CD4-positive, alpha-beta T cell treated with Interleukin-6 at 100 ng/mL for 8 hours (primary cell): ENCODE data around the gene TOMM5.
A peak's percentile ranks its signal among the peaks of the same experiment; 100 is the strongest.

ENCODE experiments used
- DNase-seq: peaks from one replicate; pipeline ENCODE4 v3.0.0-alpha.2; 2020; ENCODE audit warnings: mixed read lengths, low spot score

Gene TOMM5

DNA sequence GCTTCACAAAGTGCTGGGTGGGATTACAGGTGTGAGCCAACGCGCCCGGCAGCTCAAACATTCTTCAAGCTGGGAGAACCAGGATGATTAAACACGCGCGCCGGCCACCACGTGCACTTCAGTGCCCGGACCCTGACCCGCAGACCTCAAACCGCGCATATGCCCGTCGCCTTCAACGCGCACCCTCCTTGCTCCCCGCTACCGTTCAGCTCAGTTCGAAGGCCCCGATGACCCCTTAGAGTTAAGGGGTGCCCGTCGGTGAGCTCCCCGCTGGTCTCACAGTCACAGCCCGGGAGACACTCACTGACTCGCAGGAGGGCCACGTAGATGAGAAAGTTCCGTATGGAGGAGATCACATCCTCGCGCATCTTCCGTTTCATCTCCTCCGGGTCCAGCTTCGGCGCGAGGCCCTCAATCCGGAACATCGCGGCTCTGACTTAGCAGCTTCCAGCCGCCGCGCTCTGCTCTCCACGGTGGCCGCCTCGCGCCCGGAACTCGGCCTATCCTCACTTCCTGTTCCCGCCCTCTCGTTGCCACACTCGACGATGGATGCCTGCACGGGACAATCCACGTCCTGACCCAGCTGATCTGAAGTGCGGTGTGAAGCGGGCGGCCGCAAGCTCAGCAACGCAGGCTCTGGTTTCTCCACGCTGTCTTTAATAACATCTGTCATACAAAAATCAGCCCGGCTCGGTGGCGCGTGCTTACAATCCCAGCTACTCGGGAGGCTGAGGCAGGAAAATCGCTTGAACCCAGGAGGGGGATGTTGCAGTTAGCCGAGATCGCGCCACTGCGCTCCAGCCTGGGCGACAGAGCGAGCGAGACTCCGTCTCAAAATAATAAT lies at the start of gene TOMM5:
Gene TOMM5, minus strand, starts transcription at position 490 of the 844 bp plus-strand sequence. Its CDS starts 65 bp downstream, at position 425.
- DNase-seq: peak; percentile 87

DNA sequence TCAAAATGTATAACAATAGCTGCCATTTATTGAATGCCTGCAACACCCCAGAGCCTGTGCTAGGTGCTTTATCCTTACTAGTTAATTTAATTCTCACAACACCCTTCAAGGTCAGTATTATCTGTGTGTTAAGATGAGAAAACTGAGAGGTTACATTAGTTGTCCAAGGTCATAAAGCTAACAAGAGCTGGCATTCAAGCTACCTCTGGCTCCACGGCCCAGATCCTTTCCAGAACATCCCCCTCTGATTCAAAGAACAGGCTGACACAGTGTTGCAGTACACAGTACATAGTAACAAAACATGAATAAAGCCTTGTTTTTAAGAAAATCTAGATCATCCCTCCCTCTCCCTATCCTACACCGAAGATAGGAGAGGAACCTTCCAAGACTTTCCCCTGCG lies 48.9 kb upstream of the TOMM5 start:
- no peak for DNase-seq

DNA sequence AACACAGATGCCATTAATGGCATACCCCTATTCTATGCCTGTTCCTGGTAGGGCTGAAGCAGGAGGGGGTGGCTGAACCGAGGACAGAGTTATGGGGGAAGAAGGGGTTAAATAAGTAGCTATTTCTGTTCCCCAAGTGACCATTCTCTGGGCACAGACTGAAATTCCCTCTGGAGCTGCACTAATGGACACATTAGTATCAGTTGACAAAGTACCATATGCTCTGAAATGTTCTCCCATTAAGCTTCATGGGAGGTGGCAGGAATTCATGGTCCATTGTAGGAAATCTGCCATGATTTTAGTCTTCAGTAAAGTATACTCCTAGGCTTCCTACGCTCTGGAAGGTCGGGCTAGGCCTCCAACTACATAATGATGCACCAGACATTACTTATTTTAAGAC lies 47.8 kb upstream of the TOMM5 start:
- DNase-seq: no peak

DNA sequence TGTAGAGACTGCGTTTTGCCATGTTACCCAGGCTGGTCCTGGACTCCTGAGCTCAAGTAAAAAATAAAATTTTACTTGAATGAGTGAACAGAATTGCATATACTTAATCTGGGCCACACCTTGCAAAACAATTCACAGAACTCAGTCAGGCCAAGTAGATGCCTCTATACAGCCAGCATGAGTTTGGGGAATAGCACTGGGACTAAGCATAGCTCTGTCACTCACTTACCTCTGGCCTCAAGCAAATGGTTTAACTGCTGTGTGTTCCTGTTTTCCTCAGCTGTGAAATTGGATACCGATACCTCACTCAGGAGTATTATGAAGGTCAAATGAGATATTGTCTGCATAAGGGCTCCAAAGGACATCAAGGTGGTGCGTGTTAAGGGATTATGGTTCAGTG lies 47.4 kb upstream of the TOMM5 start:
- DNase-seq: no peak

DNA sequence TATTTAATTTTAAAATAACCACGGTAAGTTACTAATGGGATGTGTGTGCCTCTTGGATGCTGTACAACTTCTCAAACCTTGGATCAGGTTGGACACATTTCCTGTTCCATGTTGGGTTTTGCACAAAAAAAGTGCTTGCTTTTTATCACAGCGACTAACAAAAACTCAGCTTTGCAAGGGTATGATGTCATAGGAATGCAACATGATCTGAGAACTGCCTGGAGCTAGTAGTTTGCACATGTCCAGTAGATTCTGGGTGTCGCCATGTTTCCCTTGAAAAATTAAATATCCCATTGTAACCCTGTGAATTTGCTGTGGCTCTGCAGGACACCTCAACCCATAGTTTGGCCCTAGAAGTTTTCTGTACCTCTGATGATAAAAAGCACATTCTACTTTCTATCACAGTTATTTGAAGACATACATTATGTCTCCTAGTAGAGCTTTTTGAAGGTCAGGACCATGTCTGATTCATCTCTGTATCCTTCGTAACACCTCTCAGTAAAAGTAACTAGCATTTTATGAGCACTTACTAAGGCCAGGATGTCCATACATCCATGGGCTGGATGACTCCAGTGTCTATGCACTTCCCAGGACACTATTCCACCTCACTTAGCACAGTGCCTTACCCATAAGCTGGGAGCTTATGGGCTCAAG lies 46.8 kb upstream of the TOMM5 start:
- DNase-seq: no peak

DNA sequence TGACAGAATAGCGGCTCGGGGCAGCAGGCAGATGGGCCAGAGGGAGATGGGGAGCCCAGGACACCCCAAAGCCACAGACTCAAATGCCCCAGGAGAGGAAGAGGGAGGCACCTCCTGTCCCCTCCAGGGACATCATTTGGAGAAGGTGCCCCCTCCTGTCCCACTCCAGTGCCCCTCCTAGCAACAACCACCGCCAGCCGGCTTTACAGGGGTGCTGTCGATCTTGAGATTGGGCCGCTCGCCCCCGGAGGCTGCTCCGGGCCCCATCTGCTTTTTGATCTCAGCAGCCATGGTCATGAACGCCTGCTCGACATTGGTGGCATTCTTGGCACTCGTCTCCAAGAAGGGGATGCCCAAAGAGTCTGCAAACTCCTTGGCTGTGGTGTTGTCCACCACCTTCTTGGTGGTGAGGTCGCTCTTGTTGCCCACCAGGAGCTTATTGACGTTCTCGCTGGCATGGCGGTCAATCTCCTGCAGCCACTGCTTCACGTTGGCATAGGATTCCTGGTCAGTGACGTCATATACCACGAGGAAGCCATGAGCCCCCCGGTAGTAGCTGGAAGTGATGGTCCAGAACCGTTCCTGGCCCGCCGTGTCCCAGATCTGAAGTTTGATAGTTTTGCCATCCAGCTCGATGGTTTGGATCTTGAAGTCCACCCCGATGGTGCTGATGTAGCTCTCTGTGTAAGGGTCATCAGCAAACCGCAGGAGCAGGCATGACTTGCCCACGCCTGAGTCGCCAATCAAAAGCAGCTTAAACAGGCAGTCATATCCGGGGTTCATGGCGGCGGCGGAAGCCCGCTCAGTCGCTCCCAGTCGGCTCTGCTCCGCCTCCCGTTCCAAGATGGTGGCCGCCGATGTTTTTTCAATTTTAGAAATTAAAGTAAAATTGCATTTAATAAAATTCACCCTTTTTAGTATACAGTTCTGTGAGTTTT lies 44.4 kb upstream of the TOMM5 start:
- DNase-seq: no peak

DNA sequence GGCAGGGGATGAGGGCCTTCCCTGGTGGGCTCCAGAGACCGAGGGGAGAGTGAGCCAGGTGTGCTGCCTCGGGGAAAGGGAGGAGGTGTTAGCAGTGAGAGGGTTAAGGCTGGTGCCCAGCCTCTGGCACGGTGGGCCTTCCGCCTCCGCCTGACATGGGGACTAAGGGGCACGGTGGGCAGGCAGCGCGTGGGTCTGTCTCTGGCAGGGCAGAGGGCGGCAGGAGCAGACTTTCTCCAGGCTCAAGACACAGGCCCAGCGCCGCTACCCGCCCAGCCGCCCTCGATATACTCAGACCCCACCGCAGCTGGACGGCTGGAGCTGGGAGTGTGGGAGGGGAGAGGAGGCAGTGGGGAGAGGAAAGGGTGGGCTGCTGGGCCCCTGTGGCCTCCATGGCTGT lies 43.4 kb upstream of the TOMM5 start:
- DNase-seq: no peak

DNA sequence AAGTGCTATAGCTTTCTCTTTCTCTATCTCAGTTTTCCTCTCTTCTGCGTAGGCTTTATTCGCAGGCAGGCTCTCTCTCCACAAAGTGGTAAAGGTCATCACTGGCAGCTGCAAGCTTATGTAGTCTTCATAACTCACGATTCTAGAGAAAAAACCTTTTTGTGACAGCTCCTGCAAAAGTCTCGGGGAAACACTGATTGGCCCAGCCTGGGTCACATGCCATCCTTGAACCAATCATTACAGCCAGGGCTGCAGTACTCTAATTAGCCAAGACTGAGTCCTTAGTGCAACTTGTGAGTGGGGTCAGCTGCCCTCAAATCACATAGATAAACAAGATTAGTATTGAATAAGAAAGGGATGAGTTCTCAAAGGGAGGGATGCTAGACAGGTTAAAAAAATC lies 40.1 kb upstream of the TOMM5 start:
- no peak for DNase-seq

DNA sequence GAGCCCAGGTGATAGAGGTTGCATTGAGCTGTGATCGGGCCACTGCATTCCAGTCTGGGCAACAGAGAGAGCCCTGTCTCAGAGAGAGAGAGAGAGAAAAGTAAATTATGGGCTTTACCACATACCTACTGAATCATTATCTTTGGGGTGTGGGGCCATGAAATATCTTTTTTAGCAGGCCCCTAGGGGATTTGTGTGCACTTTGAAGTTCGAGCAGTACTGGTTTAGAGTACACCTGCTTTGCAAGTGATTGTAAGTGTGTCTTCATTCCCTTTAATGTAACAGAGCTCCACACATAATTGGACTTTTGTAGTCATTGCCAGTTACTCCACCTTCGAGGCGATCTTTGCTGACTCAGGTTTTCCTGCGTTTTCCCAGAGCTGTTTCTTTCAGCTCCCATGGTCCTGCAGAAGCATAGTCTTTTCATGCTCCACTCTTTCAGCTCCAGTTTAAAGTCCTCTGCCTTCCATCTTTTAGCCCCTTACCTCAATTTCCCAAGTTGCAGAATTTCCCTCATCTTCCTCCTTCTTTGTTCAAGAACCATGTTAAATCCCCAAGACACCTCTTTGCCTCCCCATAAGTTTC lies 34.4 kb upstream of the TOMM5 start:
- DNase-seq: no peak

DNA sequence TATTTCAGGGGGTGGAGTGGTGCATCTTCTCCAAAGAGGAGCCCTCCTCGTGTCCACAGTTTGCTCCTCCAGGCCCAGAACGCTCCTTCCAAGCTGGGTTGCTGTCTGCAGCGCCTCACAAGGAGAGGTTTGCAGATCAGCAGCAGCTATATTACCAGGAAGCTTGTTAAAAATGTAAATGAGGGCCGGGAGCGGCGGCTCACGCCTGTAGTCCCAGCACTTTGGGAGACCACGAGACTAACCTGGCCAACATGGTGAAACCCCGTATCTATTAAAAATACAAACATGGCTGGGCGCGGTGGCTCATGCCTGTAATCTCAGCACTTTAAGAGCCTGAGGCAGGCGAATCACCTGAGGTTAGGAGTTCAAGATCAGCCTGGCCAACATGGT lies 33.4 kb upstream of the TOMM5 start:
- DNase-seq: no peak

DNA sequence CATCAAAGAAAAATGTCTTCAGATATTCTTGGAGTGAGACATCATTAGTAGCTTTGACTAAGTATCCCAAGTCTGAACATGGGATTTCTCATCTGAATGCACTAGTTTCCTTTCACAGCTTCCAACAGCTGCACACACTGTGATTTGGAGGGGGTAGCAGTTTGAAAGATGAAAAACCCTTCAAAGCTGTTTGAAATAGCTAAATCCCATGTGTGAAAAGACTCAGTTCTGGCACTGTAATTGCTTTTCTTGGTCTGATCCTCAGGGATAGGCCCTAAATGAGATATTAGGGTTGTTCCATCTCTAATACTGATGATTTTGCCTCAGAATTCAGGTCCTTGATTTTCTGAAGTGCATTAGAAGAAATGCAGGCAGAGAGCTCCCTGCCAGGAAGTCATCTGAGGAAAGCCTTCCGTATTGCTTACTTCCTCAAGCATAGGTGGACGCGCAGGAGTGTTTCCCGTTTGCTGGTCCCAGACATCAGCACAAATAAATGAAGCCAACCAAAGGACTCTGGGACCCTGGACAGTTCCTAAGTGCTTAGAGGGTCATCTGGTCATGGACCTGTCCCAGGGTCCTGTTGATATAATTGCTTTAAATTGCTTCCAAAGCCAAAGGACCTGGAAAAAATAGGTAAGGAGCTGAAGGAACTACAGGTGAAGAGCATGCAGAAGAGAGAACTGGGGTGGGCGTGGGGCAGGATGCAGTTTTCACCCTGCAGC lies 32.8 kb upstream of the TOMM5 start:
- no peak for DNase-seq

DNA sequence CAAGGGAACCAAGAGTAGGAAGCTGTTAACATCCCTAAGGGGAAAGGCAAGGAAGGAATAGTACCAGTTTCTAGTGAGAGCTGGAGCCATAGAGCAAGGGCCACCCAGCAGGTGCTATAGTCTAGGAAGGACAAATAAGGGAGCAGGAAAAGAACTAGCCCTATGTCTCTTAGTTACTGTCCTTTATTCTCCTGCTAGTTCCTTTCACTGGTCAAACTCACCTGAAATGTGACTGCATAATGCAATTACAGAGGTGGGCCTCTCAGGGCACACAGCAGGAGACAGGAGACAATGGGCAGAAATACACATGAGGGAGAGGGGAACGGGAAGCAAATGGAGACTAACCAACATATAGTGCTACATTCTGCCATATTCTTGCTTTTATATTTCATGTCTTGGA lies 31.7 kb upstream of the TOMM5 start:
- no peak for DNase-seq

DNA sequence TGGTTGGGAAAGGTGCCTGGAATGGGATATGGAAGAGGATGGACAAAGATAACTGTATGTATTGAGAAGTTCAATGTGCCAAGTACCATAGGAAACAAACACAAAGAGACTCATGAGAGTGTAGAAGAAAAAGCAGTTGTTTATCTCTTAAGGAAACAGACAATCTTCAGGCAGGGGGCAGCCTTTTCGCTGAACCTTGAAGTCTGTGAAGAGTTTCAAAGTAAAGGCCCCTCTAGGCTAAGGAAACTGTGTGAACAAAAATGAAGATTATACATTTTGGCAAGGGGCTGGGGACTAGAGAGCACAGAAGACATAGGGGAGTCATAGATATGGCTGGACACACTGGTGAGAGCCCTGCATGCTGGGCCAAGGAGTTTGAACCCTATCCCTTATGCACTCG lies 30.9 kb upstream of the TOMM5 start:
- no peak for DNase-seq

DNA sequence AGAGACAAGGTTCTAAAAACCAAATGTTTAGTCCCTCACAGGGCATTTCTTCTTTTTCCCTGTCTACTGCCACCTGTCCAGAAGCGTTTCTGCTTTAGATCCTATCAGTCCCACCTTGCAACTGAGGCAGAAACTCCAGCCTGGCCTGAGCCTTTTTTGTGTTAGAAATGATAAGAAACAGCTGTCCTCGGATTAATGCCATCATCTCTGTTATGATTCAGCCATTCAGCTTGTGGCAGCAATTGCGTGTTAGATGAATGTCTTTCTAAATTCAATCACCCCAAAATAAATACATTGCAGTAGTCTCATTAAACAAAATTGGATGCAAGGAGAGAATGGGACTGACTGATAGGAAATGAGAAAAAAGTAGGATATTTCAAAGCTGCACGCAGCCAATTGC lies 30.1 kb upstream of the TOMM5 start:
- no peak for DNase-seq

DNA sequence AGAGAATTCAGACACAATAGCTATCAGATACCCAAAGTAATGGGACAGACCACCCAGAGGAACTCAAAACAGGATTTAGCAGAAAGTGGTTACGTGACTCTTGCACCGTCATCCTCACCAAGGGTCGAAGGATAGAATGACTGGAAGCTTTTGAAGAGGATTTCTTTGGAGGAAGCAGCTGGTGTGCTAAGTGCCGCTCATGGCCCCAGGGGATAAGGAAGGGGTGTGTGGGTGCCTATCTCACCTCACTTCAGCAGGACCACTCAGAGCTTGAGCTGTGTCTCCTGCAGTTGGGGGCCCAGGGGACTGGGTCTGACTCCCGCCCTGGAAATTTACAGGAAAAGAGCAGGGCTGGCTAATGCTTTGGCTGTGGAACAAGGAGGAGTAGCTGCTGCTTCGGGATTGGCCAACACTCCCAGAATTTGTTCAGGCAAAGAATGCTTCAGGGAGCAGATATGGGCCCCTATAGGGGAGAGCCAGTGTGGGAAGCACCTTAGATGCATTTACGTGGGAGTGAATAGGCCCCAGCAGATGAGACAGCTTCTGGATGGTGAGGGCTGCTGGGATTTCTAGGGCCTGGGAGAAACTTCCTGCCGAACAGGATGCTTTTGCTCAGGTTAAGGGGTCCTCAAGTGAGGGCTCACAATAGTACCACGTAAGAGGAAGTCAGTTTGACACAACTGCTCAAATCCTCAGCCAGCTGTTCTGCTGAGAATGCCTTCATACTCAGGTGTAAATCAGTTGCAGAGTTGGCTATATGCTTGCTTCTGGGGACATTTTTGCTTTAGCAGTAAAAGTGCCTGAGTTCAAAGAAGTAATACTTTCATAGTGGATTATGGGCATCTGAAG lies 29.1 kb upstream of the TOMM5 start:
- DNase-seq: no peak

DNA sequence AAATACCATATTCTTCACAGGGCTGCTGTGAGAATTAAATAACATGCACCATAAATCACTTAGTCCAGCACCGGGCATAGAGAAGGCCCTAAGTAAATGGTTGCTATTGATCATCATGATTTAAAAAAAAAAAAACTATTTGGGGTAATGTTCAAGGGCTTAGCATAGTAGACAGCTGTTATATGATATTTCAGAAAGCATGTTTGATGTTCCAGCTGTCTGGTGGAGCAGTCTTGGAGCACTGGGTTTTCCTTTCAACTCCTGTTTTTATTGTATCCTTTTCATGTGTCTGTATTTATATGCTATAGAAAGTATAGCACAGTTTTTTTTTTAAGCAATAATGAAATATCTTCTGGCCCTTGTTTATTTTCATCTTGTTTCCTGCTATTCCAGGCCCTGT lies 28.0 kb upstream of the TOMM5 start:
- DNase-seq: no peak

DNA sequence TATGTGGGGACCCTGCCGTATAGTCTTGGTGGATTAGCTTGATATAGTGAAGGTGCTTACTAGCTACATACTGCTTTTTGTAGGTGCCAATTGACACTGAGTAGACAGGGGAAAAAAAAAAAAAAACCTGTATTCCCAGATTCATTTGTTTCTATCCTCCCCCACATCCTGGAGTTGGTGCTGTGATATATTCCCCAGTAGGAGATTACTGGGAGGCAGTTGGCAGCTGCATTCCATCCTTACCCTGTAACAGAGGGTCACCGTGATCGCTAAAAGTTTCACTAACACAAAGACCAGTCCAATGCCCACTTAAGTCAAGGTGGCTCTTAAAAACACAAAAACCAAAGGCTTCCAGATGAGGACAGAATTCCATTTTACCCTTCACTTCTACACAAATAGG lies 27.4 kb upstream of the TOMM5 start:
- no peak for DNase-seq

DNA sequence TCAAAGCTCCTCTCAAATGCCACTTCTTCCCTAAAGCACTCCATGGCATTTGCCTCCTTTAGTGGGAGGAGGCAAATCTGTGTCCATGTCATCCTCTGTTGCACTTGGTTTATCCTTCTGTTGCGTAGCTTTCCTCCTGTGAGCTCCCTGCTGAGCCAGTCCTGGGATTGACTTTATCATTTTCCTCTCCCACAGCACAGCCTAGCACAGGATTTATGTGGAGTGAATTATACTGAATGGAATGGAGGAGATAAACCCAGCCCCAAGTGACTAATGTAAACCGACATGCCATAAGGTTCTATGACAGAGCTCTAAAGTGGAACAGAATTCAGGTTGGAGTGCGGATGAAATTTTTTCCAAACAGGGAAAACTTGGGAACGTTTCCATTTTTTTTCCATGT lies 26.4 kb upstream of the TOMM5 start:
- DNase-seq: no peak

DNA sequence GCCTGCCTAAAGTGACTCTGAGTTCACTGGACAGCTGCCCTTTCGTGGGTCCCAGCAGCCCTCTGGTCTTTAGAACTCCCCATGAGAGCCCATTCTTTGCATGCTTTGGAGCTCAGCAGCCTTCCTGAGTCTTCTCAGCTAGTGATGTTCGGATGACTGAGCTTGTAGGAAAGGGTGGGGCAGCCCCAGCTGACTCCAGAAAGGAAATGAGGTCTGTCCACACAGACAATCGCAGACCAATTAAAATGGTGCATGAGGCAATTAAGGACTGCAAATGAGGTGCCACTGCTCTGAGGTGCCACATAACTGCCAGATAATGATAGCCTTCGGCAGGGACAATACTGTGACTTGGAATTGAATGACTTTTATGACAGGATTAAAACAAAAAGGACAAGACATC lies 25.4 kb upstream of the TOMM5 start:
- no peak for DNase-seq

DNA sequence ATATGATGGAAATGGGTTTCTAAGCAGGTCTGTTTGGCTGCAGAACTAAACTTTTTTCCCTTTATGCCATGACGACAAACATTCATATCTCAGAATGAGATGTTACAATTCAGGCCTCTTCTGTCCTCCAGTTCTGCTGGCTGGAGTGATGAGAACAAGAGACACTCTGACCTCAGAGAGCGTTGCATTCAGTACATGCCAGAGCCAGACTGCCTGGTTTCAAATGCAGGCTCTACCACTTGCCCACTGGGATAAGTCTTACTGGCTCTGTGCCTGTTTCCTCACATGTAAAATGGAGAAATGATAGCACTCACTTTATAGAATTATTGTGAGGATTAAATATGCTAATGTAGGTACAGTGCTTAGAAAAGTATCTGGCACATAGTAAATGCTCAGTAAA lies 24.8 kb upstream of the TOMM5 start:
- no peak for DNase-seq

DNA sequence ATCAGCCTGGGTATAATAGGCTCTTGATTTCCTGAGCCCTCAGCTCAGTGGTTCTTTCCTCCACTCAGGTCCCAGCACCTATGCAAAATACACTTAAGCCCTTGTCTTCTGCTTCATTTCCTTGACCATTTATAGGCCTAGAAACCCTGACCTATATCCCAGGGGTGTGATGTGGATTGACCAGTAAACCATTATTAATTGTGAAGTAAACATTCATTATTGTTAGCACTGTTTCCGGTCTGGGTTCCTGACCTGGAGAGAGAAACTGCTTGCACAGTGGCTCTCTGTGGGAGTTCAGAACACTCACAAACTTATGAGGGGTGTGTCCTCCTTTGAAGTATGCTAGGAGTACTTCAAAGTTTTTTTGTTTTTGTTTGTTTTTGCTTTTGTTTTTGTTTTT lies 19.6 kb upstream of the TOMM5 start:
- DNase-seq: no peak
